DND-41 (cell line): ENCODE measurements around the gene IPO4.

ENCODE experiments used
- ATAC-seq: fragments of 200-7000 bp; cut with Tn5 transposase; 3 replicates; pipeline ENCODE4 v1.9.1; 2021; ENCODE audit warnings: low read depth; ENCODE audit not compliant: insufficient read depth
- DNase-seq: peaks from one replicate; pipeline ENCODE4 v3.0.0-alpha.2; 2020
- H2AFZ ChIP-seq: 2 replicates; pipeline ENCODE4 v1.6.0; 2012; ENCODE audit warnings: low read depth, low read length
- H3K27ac ChIP-seq: 2 replicates; pipeline ENCODE4 v1.5.1; 2012; ENCODE audit warnings: low read length, inconsistent platforms
- H3K27me3 ChIP-seq: fragments of 200-600 bp; sonication (generic); 2 replicates; pipeline ENCODE4 v1.6.0; 2012; ENCODE audit warnings: low read length, mild to moderate bottlenecking, inconsistent platforms; ENCODE audit not compliant: insufficient read depth, poor library complexity
- H3K36me3 ChIP-seq: 2 replicates; pipeline ENCODE4 v1.5.1; 2012; ENCODE audit warnings: low read length, inconsistent platforms; ENCODE audit not compliant: insufficient read depth
- H3K4me1 ChIP-seq: 2 replicates; pipeline ENCODE4 v1.5.1; 2012; ENCODE audit warnings: mild to moderate bottlenecking, low read length; ENCODE audit not compliant: insufficient read depth
- H3K4me2 ChIP-seq: 2 replicates; pipeline ENCODE4 v1.6.0; 2012; ENCODE audit warnings: mild to moderate bottlenecking, moderate library complexity, low read length, inconsistent platforms; ENCODE audit not compliant: insufficient read depth
- H3K4me3 ChIP-seq, 2 experiments: fragments of 200-600 bp in 1 of 2; shearing (Covaris generic) in 1 of 2; 2 replicates each; pipeline ENCODE4 v1.5.1; 2012 to 2016; ENCODE audit warnings: inconsistent platforms in 2 of 2, low read length in 2 of 2, mild to moderate bottlenecking in 2 of 2, low read depth in 1 of 2, moderate library complexity in 1 of 2
- H3K79me2 ChIP-seq: 2 replicates; pipeline ENCODE4 v1.6.0; 2012; ENCODE audit warnings: low read length, inconsistent platforms; ENCODE audit not compliant: insufficient read depth
- H3K9ac ChIP-seq: 2 replicates; pipeline ENCODE4 v1.6.0; 2012; ENCODE audit warnings: low read depth, mild to moderate bottlenecking, inconsistent platforms, low read length, moderate library complexity
- H3K9me3 ChIP-seq: 2 replicates; pipeline ENCODE4 v1.5.1; 2012; ENCODE audit warnings: low read length, moderate library complexity, mild to moderate bottlenecking, inconsistent platforms; ENCODE audit not compliant: insufficient read depth, severe bottlenecking
- H4K20me1 ChIP-seq: 2 replicates; pipeline ENCODE4 v1.6.0; 2012; ENCODE audit warnings: low read length; ENCODE audit not compliant: insufficient read depth
- CTCF ChIP-seq: IDR thresholded peaks from 2 replicates; pipeline ENCODE4 v1.5.1; 2012; ENCODE audit warnings: borderline replicate concordance, low read length, moderate library complexity, mild to moderate bottlenecking; ENCODE audit not compliant: poor library complexity, severe bottlenecking; ENCODE audit errors: extremely low read depth
- EZH2 ChIP-seq: IDR thresholded peaks from 3 replicates; pipeline ENCODE4 v1.6.1; 2012; ENCODE audit warnings: borderline replicate concordance, low read depth, mild to moderate bottlenecking, moderate library complexity, low read length, inconsistent platforms; ENCODE audit not compliant: severe bottlenecking

The IPO4 gene

GRCh38 chr14:24192933-24193332 is 4.3 kb upstream of the IPO4 start:
- Histone ChIP-seq H3K4me3 (no peak overlapping the region), H3K79me2 (peaks cover 52% of the 10 kb centered on the region), H3K9me3 (no peaks in the 10 kb centered on the region), H3K36me3 (peaks cover 26% of the 10 kb centered on the region), H3K4me2 (peak overlapping the region; percentile 16; the same call in 1 of the 2 replicates), H2AFZ (no peak overlapping the region), H3K27ac (no peak overlapping the region), H3K27me3 (no peaks in the 10 kb centered on the region), H3K9ac (no peak overlapping the region), H4K20me1 (no peaks in the 10 kb centered on the region), H3K4me1 (peaks cover 66% of the 10 kb centered on the region)
- TF ChIP-seq CTCF: no peak
- DNase-seq (no peak), ATAC-seq (no peak)

GRCh38 chr14:24190416-24190815 is 1.8 kb upstream of the IPO4 start:
- no peak for TF ChIP-seq CTCF
- no peak for TF ChIP-seq EZH2
- Histone ChIP-seq H3K4me2 (no peak overlapping the region), H3K4me3 (no peak overlapping the region), H3K79me2 (peaks cover 51% of the 10 kb centered on the region), H3K27ac (no peak overlapping the region), H3K9ac (no peak overlapping the region), H4K20me1 (peaks cover 9% of the 10 kb centered on the region; the same call in 1 of the 2 replicates), H2AFZ (no peak overlapping the region), H3K4me1 (peaks cover 66% of the 10 kb centered on the region), H3K9me3 (no peaks in the 10 kb centered on the region), H3K27me3 (no peaks in the 10 kb centered on the region), H3K36me3 (peaks cover 44% of the 10 kb centered on the region)
- no peak for ATAC-seq
- no peak for DNase-seq

- Histone ChIP-seq H3K9ac (peak overlapping the region; percentile 66), H2AFZ (peak overlapping the region; percentile 72; the same call in 1 of the 2 replicates)
Observed at GRCh38 chr14:24189460-24189859, 844 bp upstream of the IPO4 start.

More at GRCh38 chr14:24189460-24189859, 844 bp upstream of the IPO4 start:
- Histone ChIP-seq H4K20me1 (peaks cover 9% of the 10 kb centered on the region; the same call in 1 of the 2 replicates), H3K4me3 (peak overlapping the region in 1 of 2 experiments; percentile 86; a peak in 1 of 4 replicates), H3K4me1 (peaks cover 59% of the 10 kb centered on the region), H3K4me2 (peak overlapping the region; percentile 92), H3K27ac (peak overlapping the region; percentile 72; the same call in 1 of the 2 replicates), H3K27me3 (no peaks in the 10 kb centered on the region), H3K79me2 (peaks cover 41% of the 10 kb centered on the region), H3K36me3 (peaks cover 54% of the 10 kb centered on the region), H3K9me3 (no peaks in the 10 kb centered on the region)
- ATAC-seq: no peak
- TF ChIP-seq EZH2 (no peak), CTCF (no peak)
- no peak for DNase-seq
